NB4 (cell line): ENCODE data around the gene ZBTB7B.

Experiments
- CTCF ChIP-seq: IDR thresholded peaks from one replicate; pipeline ENCODE4 v1.5.1; 2012; ENCODE audit warnings: low read depth, low read length
- MAX ChIP-seq: IDR thresholded peaks from 2 replicates; pipeline ENCODE4 v1.6.1; 2011; ENCODE audit warnings: low read depth, low read length
- MYC ChIP-seq: IDR thresholded peaks from 2 replicates; pipeline ENCODE4 v1.6.1; 2011; ENCODE audit warnings: low read depth, low read length
- POLR2A ChIP-seq: IDR thresholded peaks from 2 replicates; pipeline ENCODE4 v1.6.1; 2011; ENCODE audit warnings: mild to moderate bottlenecking; ENCODE audit not compliant: insufficient read length; ENCODE audit errors: extremely low read depth

GRCh38 chr1:155014709-155015508 lies 12.3 kb downstream of the ZBTB7B start:
- TF ChIP-seq CTCF (no peak), MYC (no peak), POLR2A (no peak), MAX (no peak)
